KG1 (cell line): ENCODE measurements around the gene ING5.

Experiments used
- DNase-seq: peaks from one replicate; lab custom pipeline; 2025; lab: John Stamatoyannopoulos, UW

ING5 gene

DNA sequence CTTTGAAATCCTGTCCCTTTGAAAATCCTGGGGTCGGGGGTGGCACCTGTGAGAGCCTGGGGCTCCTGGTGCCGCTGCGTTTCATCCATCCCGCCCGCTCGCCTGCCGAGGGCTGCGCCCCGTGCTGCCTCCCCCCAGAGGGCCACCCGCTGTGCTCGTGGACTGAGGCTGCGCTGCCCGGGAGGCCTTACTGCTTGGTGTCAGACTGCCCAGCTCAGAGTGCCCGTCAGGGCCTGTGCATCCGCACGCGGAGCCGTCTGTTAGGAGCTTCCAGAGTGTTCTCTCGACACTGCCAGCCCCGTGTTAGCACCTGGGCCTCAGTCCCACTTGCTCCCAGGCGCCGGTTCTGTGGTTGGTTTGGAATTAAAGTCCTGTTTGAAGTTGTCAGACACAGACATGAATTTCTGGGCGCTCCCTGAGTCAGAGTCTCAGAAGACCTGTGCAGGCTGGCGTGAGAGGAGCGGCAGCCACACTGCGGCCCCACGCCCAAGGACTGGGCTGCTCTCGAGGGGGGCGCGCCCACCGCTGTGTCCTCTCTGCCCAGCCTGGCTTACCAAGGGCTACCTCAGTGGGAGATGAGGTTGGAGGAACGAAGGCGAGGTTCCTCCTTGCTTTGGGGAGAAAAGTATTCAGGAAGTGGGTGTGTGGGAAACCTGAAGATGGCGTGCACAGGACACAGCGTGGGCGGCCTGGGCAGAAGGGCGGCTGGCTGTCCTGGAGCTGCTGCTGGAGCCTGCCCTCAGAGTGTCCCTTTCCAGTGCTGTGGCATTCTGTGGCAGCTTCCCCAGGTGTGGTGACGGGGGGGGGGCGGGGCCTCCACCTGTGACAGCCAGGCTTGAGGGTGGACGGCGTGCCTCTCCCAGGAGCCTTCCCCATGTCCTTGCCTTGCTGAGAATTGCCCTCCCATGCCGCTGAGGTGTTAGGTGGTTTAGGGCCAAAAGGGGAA is 29.3 kb upstream of the ING5 start:
- DNase-seq: no peak

DNA sequence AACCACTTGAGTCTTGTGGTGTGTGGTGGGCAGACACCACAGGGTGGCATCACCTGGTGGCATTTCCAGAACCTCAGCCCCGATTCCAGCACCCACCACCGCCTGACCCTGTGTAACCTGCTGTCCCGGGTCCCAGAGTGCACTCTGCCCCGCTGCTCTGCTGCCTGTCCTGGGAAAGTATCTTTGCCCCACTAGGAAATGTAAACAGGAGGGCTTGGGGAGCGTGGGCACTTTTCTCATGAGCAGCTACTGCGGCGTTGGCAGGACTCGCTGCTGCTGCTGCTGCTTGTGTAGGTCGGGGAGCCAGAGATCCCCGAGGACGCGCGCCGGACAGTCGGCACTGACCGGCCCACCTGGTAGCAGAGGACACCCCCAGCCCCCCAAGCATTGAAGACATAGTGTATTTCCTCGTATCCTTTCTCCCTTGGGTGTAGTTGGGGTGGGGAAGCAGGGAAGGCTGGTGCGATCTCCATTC is 28.6 kb upstream of the ING5 start:
- no peak for DNase-seq

DNA sequence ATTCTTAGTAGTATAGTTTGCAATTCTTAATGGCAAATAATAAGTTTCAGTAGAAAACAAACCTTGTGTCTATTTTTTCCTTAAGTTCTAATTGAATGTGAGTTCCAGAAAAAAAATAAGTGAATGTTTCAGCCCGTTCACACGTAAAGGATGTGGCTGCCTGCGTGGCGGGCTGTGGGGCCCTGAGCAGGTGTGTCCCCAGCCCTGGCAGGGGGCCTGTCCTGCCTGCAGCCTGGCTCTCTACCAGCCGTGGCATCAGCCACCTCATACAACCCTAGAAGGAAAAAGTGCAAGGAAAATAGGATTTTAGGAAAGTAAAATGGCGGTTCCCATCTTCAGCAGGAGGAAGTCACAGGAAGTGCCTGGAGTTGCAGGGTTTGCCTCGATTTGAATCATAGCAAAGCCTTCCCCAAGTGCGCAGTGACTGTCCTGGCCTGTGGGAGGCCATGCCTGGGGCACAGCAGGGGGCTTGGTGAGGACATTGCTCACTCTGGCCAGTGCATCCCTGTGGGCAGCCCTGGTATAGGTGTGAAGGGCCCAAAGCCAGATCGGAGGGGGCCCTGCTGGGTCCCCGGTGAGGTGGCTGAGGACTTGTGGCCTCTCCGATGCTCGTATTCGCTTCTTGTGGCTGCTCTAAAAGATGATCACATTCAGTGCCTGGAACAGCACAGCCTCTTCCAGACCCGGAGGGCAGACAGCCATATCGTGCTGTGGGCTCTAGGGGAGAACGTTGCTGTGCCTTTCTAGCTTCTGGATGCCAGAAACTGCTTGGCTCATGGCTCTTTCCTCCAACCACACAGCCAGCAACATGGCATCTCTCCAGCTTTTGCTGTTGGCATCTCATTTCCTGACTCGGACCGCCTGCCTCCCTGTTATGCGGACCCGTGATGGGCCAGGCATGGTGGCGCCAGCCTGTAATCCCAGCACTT is 27.8 kb upstream of the ING5 start:
- DNase-seq: no peak

DNA sequence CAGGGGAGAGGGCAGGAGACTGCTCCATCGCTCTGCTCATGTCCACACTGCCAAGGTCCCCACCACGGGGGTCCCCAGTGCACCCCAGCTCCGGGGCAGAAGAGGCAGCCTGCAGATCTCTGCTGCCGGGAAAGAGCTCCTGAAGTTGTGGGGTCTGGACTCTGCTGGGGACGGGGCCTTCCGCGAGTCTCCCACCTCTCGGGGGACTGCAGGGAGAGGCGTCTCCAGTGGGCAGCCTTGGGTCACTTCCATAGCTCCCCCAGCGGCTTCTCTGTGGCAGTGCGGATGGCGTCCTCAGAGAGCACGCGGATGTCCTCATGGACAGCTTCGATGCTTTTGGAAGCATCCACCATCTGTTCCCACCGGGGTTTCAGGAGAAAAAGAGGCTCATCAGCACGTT is 26.0 kb upstream of the ING5 start:
- no peak for DNase-seq

DNA sequence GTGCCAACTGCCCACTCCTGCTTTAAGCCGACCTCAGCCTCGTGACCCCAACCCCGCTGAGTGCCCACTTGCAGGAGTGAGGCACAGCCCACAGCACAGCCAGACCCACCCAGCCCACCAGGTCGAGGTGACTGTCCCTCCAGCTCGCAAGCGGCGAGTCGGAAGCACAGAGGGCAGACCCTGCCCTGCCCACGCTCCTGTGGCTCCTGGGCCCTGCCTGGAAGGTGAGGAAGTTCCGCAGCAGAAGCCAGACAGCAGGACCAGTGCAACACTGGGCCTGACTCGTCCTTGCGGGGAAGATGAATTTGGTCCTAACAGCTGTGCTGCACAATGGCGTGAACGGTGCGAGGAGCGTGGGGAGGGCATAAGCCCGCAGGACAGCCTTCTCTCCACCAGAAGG is 25.2 kb upstream of the ING5 start:
- no peak for DNase-seq

DNA sequence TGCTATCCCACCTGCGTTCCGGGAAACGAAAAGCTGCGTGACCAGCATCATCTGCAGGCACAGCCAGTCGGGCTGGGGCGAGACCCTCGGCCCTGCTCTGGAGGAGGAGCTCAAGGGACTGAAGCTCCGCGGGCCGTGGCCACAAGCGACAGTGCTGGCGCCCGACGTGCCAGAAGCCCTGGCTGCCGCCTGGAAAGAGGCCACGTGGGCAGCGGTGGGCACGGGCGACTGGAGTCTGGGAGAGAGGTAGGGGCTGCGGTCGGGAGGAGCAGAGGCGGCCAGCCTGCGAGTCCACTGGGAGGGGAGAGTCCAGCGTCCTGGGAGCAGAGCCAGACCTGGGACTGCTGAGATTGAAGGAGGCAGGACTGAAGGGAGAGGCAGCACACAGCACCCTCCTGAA is 24.4 kb upstream of the ING5 start:
- DNase-seq: no peak

DNA sequence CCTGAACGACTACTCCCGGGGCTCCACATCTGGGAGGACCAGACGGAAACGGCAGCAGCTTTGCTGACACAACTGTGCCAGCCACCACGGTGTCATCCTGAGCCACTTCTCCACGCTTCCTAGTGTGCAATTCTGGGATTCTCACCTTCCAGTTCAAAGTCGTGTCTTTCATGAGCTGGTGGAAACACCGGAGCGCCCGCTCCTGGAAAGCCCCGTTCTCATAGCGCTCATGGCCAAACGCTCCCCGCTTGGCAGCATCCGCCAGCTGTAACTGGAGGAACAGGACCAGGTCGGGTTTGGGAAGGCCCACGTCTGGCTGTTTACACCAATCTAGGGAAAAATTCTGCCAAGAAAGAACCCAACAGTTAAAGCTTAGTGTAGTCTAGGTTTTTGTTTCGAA is 23.5 kb upstream of the ING5 start:
- no peak for DNase-seq

DNA sequence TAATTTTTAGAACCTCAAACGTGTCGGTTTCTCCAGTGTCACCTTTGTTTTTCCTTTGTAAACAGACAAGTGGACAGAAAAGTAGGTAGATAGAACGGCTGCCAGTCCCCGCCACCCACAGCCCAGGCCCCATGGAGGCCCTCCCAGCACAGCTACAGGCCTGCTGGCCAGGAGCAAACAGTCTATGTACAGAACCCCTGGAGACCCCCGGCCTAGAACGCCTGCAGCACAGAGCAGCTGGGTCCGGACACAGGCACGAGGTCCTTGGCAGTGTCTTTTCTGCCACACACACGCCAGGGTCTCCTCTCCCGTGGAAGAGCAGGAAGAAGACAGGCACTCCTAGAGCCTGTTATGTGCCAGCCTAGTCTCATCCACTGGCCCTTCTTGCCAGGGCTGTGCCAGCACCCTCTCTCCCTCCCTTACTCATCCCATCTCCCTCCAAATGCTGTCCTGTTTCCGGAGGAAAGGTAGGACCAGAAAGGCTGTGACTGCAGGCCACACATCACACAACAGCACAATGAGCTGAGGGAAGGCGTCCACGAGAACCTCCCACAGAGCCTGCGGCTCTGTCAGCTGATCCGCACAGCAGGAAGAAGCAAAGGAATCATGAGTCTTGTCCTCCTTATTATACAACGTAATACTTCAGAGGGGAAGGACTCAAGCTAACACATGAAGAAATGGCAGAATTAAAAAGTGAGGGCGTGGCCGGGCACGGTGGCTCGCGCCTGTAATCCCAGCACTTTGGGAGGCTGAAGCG is 22.9 kb upstream of the ING5 start:
- no peak for DNase-seq

DNA sequence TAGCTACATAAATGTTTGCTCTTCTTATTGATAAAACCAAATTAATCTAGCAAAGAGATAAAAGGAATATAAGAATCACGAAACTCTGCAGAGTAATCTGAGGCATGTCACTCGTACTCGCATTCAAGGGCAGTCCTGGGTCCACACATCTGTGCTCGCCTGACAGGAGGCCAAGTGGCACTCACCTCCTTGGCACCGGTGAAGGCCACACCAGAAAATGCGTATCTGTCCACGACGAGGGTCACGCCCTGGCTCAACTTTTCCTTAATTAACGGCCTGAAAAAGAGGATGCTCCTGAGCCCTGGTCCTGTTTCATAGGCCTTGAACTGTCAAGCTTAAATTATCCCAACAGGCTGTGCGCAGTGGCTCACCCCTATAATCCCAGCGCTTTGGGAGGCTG is 21.8 kb upstream of the ING5 start:
- DNase-seq: no peak

DNA sequence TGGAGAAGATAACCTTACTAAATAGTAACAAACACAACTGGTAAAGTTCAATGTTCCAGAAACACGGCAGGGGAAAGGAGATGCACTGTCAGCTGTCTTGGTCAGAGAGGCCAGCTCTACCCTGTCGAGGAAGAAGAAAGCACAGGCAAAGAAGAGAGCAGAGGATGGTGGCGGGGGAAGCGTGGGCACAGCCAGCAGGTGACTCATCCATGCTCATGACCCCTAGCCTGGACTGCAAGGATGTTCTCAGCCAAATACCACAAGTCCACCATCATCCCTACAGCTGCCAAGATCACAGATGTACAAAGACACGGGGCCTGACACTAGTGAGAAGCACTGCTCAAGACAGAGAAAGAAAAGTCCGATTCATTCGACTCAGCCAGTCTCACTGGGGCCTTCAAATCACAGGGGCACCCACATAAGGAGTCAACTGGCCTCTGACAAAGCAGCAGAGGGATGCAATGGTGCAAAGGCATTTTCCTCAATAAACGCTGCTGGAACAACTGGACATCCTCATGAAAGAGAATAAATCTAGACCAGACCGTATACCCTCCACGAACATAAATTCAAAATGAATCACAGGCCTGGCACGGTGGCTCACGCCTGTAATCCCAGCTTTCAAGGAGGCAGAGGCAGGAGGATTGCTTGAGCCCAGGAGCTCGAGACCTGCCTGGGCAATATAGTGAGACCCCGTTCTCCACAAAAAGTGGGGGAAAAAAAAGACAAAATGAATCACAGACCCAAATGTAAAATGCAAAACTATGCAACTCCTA is 20.8 kb upstream of the ING5 start:
- DNase-seq: no peak

DNA sequence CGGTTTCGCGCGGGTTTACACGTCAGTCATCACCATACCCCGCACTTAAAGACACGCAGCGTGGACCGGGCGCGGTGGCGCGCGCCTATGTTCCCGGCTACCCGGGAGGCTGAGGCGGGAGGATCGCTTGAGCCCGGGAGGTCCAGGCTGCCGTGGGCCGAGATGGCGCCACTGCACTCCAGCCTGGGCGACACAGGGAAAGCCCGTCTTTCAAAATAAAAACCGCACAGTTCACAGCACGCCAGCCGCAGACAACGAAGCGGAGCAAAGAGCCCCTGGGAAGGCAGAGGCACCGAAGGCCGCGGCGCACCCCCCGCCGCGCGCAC is 15.6 kb upstream of the ING5 start:
- DNase-seq: no peak

DNA sequence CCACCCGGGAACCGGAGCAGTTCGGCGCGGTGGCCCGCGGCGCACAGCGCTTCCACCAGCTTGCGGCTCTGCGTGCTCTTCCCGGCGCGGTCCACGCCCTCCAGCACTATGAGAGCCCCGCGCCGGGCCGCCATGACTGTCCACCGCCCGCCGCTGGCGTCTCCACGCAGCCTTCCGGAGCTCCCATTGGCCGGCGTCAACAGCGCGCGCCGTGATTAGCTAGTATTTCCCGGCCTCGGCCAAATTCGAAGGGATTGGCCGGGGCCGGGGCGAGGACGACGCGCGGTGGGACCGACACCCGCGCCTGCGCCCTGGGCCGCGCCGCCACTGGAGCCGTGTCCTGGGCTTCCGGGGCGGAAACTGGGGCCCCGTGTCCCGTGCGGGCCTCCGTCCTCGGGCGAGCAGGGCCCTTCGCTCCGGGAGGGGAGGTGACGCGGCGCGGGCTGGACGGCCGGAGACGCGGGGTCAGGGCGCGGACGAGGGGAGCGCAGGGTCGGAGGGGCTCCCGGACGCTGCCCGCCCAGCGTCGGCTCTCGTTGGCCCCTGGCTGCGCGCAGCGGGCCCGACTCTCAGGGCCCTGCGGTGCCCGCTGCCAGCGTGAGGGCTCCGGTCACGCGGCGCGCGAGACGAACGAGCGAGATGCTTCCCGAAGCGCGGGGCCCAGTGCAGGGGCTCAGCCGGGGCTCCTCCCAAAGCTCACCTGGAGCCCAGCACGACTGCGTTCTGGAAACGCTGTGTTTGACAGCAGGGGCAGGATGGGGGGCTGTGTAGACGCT is 15.0 kb upstream of the ING5 start, which contains the start of gene DTYMK:
DTYMK (minus strand) TSS at position 166 of the 776 bp plus-strand sequence; CDS start at position 134, 32 bp downstream.
- peak; percentile 88 for DNase-seq

DNA sequence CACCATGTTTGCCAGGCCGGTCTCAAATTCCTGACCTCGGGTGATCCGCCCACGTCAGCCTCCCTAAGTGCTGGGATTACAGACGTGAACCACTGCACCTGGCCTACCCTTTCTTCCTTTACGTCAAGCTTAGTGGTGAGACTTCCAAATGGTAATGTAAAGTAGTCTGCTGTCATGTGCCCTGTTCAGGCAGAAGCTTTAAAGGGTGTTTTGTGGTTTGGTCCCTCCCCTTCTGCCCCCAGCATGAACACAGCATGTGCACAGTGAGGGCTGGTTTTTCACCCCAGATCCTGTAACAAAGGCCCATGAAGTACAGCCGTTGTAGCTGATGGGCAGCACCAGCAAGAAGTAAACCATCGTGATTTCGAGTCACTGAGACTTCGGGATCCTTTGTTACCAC is 12.5 kb upstream of the ING5 start:
- DNase-seq: no peak

DNA sequence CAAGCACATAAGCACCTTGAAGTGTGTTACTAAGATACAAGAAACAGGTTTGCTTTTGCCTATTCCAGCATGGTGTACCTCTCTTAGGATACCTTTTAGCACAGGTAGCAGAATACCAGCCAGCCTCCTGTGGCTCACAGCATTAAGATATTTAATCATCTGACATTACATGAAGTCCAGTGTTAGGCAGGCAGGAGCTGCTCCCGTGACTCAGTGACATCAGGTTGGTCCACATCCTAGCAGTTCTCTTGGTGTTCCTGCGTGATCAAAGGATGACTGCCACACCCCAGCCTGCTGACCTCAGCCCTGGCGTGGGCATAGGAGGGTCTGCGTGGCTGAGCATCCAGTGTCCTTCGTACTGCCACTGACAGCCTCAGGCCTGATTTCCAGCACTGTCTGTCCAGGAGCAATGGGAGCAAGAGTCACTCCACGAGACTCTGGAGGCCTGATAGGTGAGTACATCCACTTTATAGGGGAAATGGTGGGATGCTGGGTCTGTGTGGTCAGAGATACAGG is 11.6 kb upstream of the ING5 start:
- DNase-seq: no peak

DNA sequence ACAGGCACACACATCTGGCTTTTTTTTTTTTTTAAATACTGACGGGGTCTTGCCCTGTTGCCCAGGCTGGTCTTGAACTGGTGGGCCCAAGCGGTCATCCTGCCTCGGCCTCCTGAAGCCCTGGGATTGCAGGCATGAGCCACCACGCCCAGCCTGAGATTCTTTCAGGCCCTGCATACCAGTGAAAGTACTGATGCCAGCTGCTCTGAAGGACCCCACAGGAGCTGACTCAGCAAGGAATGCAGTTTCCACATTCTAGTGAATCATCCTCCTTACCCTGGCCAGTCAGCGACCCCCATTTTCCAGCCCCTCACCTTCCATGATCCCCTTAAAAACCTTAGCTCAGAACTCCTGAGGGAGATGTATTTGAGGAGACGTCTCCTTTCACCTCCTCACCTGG is 9.4 kb upstream of the ING5 start:
- DNase-seq: no peak

DNA sequence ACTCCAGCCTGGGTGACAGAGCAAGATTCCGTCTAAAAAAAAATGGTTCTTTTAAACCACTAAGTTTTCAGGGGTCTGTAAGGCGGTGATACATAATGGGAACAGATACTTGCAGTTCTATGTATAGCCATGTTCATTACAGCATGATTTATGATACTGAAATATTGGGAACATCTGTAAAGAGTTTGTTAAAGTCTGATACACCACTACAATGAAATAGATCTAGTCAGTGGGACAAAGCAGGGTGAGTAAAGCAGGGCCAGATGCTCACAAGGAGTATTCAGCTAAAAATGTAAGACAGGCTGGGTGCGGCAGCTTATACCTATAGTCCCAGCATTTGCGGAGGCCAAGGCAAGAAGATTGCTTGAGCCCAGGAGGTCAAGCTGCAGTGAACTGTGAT is 6.2 kb upstream of the ING5 start:
- no peak for DNase-seq

DNA sequence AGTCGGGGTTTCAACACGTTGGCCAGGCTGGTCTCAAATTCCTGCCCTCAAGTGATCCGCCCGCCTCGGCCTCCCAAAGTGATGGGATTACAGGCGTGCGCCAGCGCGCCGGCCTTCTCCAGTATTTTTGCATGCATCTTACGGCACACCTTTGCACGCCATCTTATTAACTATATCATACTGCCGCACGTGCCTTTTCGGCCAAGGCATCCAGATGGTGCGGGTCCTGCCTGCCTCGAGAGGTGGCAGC is 765 bp upstream of the ING5 start:
- no peak for DNase-seq

DNA sequence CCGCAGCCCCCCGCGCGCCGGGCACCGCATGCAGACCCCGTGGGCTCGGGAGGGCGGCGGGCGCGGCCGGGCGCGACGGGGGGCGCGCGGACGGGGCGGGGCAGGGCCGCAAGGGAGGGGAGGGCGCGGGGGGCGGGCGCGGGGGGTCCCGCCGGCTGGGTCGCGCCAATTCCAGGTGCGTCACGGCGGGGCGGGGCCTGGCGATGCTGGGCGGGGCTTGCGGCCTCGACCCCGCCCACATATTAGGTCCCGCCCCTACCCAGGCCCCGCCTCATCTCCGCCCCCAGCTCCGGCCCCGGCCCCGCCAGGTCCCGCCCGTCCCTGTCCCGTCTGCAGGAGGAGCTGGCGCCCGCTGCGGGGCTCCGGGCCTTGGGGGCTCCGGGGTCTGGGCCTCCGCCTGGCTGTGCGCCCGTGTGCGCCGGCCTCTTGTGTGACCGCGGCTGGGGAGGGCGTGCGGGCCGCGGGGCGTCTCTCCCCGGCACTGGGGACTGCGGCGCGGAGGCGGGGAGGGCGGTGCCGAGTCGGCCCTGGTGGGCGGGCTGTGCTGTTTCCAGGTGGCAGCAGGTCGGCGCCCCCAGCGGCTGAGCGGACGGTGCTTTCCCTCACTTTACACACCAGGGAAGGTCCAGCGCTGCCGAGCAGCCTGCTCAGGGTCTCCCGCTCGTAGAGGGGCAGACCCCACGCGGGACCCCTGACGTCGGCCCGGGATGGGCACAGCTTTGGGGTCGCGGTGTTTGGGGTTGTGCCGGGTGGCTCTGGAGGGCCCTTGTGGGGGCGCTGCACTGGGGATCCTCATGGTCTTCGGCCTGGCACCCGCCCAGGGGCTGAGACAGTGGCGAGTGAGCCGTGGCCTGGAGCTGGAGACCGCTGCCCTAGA is 554 bp downstream of the ING5 start:
- peak; percentile 72 for DNase-seq

DNA sequence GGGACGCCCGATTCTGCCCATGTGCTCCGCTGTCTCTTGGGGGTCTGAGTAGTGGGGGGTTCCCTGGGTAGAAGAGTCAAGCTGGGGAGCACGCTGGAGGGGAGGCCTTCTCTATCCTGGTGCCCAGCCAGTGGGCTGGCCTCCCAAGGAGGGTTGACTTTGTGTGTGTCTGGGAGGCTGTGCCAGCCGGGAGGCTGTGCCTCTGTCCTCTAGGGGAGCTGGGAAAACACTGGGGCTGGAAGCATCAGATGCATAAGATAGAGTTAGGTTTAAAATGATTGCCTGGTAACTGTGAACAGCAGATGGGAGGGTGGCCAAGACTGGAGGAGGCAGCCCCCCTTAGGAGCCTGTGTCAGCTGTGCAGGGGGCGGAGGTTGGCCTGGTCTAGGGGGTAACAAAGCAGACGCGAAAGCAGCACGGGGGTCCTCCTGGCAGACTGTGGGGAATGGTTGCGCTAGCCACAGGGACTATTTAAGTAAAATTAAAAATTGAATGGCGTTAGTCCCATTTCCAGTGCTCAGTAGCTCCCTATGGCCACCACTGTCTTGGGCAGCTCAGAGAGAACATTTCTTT is 1.3 kb downstream of the ING5 start:
- DNase-seq: no peak
